ENCODE measurements around the gene TTLL4.

Gene TTLL4

GRCh38 chr2:218710687-218711549, at the start of gene TTLL4:
Gene TTLL4 (plus strand): TSS chr2:218710835. CDS start chr2:218737677, 26,842 bp downstream.
- DNase-seq (ENCODE audit: low read depth in 3 of 3): peak; percentile 97 to 98 (median 97)

GRCh38 chr2:218662377-218662776, 48.3 kb upstream of the TTLL4 start:
- DNase-seq (ENCODE audit: low read depth in 3 of 3): no peak

- no peak for DNase-seq (ENCODE audit: low read depth in 3 of 3)
Observed at GRCh38 chr2:218662827-218663226, 47.8 kb upstream of the TTLL4 start.

GRCh38 chr2:218663901-218664300, 46.7 kb upstream of the TTLL4 start:
- DNase-seq (ENCODE audit: low read depth in 3 of 3): no peak

GRCh38 chr2:218664653-218665052, 46.0 kb upstream of the TTLL4 start:
- no peak for DNase-seq (ENCODE audit: low read depth in 3 of 3)

GRCh38 chr2:218671097-218671653, 39.5 kb upstream of the TTLL4 start:
- no peak for DNase-seq (ENCODE audit: low read depth in 3 of 3)

- peak; percentile 60 to 66 (median 60) for DNase-seq (ENCODE audit: low read depth in 3 of 3)
Observed at GRCh38 chr2:218671654-218672566, 38.7 kb upstream of the TTLL4 start, which contains the start of the genes RNF25 and STK36. Gene RNF25 (minus strand): TSS chr2:218672002. CDS start chr2:218671970, 32 bp downstream. Gene STK36 (plus strand): TSS chr2:218672086. CDS start chr2:218672830, 744 bp downstream.

- DNase-seq (ENCODE audit: low read depth in 3 of 3): no peak
Observed at GRCh38 chr2:218679119-218679518, 31.5 kb upstream of the TTLL4 start.

GRCh38 chr2:218680061-218680460, 30.6 kb upstream of the TTLL4 start:
- DNase-seq (ENCODE audit: low read depth in 3 of 3): no peak

GRCh38 chr2:218687400-218688060, 23.1 kb upstream of the TTLL4 start:
- peak in 1 of 3 experiments; percentile 9 for DNase-seq (ENCODE audit: low read depth in 3 of 3)

- DNase-seq (ENCODE audit: low read depth in 3 of 3): no peak
Observed at GRCh38 chr2:218691234-218691633, 19.4 kb upstream of the TTLL4 start.

- no peak for DNase-seq (ENCODE audit: low read depth in 3 of 3)
Observed at GRCh38 chr2:218694405-218695145, 16.1 kb upstream of the TTLL4 start.

GRCh38 chr2:218698885-218699284, 11.8 kb upstream of the TTLL4 start:
- DNase-seq (ENCODE audit: low read depth in 3 of 3): no peak

GRCh38 chr2:218701806-218702205, 8.8 kb upstream of the TTLL4 start:
- DNase-seq (ENCODE audit: low read depth in 3 of 3): no peak

GRCh38 chr2:218703341-218703740, 7.3 kb upstream of the TTLL4 start:
- no peak for DNase-seq (ENCODE audit: low read depth in 3 of 3)

GRCh38 chr2:218708086-218708485, 2.5 kb upstream of the TTLL4 start:
- no peak for DNase-seq (ENCODE audit: low read depth in 3 of 3)

- no peak for DNase-seq (ENCODE audit: low read depth in 3 of 3)
Observed at GRCh38 chr2:218709908-218710307, 727 bp upstream of the TTLL4 start.

- DNase-seq (ENCODE audit: low read depth in 3 of 3): no peak
Observed at GRCh38 chr2:218710334-218710686, 325 bp upstream of the TTLL4 start.

- no peak for DNase-seq (ENCODE audit: low read depth in 3 of 3)
Observed at GRCh38 chr2:218711550-218711929, 905 bp downstream of the TTLL4 start.

GRCh38 chr2:218713922-218714321, 3.3 kb downstream of the TTLL4 start:
- DNase-seq (ENCODE audit: low read depth in 3 of 3): no peak

- DNase-seq (ENCODE audit: low read depth in 3 of 3): no peak
Observed at GRCh38 chr2:218716070-218716469, 5.4 kb downstream of the TTLL4 start.

All from stimulated activated CD4-positive, alpha-beta T cell treated with anti-CD3 and anti-CD28 coated beads, TNF-alpha, amount 100 ng/mL, for 4 hours (primary cell).